C4-2B (cell line): Measurements from ENCODE around the gene UBE2F.

ENCODE experiments used
- CTCF ChIP-seq: fragments of 450-650 bp; conservative IDR thresholded peaks from 2 replicates; pipeline ENCODE4 v1.5.1; 2017; ENCODE audit warnings: mild to moderate bottlenecking
- ZFX ChIP-seq: fragments of 450-650 bp; IDR thresholded peaks from 2 replicates; pipeline ENCODE4 v1.6.1; 2017

DNA sequence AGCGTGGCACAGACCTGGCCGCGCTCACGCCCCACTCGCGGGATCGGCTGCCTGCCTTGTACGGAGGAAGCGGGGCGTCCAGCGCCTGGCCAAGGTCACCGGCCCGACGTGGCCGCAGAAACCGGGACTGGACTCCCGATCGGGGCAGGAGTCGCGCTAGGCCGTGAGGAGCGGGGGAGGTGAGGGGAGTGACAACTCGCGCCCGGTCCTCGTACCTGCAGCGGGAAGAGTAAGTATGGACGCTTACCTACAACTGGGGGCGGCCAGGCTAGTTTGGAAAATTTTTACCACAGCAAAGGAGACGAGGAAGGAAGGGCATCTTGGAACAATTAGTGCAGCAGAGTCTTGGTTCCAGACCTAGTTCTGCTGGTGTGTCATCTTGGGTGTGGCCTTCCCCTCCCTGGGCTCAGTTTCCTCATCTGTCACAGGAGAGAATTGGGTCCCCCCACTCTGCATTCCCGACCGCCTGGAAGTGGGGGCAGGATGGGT is 693 bp downstream of the UBE2F start:
- TF ChIP-seq CTCF (no peak), ZFX (peak; percentile 76)
